ENCODE results near the gene ARSI.

- TF ChIP-seq RAD21 (IDR thresholded peaks at IDR 0.05; ENCODE audit: low read length) (no peak), EZH2phosphoT487 (IDR thresholded peaks at IDR 0.05; ENCODE audit: borderline replicate concordance, low read depth) (no peak), PBX3 (IDR thresholded peaks at IDR 0.05) (no peak), RCOR1 (IDR thresholded peaks at IDR 0.05; ENCODE audit: low read length) (no peak), EP300 (IDR thresholded peaks at IDR 0.05; ENCODE audit: borderline replicate concordance in 1 of 2, low read depth in 1 of 2, low read length in 1 of 2) (no peak), REST (IDR thresholded peaks at IDR 0.05; ENCODE audit: low read depth, low read length) (no peak), FOXJ3 (CRISPR knock-in tag; IDR thresholded peaks at IDR 0.05) (no peak), POLR2AphosphoS5 (IDR thresholded peaks at IDR 0.05; ENCODE audit: low read depth, low read length) (no peak), MEF2A (IDR thresholded peaks at IDR 0.05; ENCODE audit: borderline replicate concordance, low read depth) (no peak), GABPA (IDR thresholded peaks at IDR 0.05; ENCODE audit: low read depth) (no peak)
- TF ChIP-seq, protein P1, sequence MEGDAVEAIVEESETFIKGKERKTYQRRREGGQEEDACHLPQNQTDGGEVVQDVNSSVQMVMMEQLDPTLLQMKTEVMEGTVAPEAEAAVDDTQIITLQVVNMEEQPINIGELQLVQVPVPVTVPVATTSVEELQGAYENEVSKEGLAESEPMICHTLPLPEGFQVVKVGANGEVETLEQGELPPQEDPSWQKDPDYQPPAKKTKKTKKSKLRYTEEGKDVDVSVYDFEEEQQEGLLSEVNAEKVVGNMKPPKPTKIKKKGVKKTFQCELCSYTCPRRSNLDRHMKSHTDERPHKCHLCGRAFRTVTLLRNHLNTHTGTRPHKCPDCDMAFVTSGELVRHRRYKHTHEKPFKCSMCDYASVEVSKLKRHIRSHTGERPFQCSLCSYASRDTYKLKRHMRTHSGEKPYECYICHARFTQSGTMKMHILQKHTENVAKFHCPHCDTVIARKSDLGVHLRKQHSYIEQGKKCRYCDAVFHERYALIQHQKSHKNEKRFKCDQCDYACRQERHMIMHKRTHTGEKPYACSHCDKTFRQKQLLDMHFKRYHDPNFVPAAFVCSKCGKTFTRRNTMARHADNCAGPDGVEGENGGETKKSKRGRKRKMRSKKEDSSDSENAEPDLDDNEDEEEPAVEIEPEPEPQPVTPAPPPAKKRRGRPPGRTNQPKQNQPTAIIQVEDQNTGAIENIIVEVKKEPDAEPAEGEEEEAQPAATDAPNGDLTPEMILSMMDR (IDR thresholded peaks at IDR 0.05), result no peak
Observed at GRCh38 chr5:150293091-150293941, 9.4 kb downstream of the ARSI start.
